ENCODE data around the gene IVD. TPM values are rescaled to one million over a fixed set of nuclear protein-coding genes. Genes with fewer than 3 reads are reported as not detected.

IVD gene
- total RNA-seq, 4 donors from 2014 or later: 27.4 to 34.1 (median 29.1) TPM

DNA sequence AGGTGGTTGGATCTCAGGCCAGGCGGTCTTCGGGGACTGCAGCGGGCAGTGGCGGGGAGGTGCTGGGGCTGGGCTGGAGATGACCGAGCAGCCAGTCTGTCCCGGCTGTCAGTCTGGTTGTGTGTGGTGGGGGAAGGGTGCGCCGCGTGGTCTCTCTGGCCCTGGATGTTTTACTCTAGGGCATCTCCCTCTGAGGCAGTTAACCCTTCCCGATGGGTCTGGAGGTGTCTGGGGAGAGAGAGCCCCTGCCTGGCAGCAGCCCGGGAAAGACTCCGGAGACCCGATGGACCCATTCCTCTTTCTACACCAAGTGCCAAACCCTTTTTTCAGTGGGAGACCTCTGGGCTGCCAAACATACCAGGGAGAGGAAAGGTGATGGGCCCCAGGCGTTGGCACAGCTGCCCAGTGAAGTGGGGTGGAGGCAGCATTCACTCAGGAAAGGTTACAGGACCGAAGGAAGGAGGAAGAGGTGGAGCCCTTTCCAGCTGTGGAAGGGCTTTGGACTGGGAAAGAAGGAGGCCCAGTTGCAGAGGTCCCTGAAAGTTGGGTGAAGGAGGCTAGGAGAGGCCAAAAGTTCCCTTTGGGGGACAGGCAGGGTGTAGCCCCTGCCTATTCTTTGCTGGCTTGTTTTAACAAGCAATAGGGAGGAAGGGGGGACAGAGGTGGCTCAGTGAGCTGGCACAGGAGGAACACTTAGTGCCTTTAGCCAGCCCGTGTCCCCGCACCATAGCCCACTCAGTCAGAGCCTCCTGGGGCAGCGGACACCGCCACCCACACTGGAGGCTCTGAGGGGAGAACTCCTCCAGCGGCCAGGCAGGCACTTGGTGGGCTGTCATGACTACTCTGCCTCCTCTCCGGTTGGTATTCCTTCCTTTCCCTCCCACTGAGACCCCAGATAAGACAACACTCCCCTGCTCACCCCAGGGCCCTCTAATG, 32.4 kb downstream of the IVD start:
- peaks cover 20 to 28% (median 24%) of the 10 kb centered on the region in 3 donors for H3K27me3 ChIP-seq
- no peaks in the 10 kb centered on the region for H3K9me3 ChIP-seq
- in situ Hi-C loops (cut with MboI; ENCODE audit: low sequenced_read_pairs in 4 of 4): no loop called here
- peaks cover 14 to 23% of the 10 kb centered on the region in 2 donors for H3K4me1 ChIP-seq
- ATAC-seq: no peak
- no peak overlapping the region for H3K4me3 ChIP-seq
- H3K36me3 ChIP-seq: no peaks in the 10 kb centered on the region
- TF ChIP-seq POLR2A (IDR thresholded peaks at IDR 0.05): no peak
- TF ChIP-seq, protein P1, sequence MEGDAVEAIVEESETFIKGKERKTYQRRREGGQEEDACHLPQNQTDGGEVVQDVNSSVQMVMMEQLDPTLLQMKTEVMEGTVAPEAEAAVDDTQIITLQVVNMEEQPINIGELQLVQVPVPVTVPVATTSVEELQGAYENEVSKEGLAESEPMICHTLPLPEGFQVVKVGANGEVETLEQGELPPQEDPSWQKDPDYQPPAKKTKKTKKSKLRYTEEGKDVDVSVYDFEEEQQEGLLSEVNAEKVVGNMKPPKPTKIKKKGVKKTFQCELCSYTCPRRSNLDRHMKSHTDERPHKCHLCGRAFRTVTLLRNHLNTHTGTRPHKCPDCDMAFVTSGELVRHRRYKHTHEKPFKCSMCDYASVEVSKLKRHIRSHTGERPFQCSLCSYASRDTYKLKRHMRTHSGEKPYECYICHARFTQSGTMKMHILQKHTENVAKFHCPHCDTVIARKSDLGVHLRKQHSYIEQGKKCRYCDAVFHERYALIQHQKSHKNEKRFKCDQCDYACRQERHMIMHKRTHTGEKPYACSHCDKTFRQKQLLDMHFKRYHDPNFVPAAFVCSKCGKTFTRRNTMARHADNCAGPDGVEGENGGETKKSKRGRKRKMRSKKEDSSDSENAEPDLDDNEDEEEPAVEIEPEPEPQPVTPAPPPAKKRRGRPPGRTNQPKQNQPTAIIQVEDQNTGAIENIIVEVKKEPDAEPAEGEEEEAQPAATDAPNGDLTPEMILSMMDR (IDR thresholded peaks at IDR 0.05 in 4 of 5, conservative IDR thresholded peaks at IDR 0.05 in 1 of 5): no peak
- no peak overlapping the region for H3K27ac ChIP-seq
- no peak for DNase-seq
- intact Hi-C loops (cut with DNase I; ENCODE audit: low total_unique reads): no loop called here

GRCh38 chr15:40438712-40439111, 33.1 kb downstream of the IVD start:
- no peak for DNase-seq
- H3K36me3 ChIP-seq: no peaks in the 10 kb centered on the region
- ATAC-seq: no peak
- no peak overlapping the region for H3K27ac ChIP-seq
- no peak overlapping the region for H3K4me3 ChIP-seq
- H3K9me3 ChIP-seq: no peaks in the 10 kb centered on the region
- intact Hi-C loops (cut with DNase I; ENCODE audit: low total_unique reads) (no loop called here), in situ Hi-C loops (cut with MboI; ENCODE audit: low sequenced_read_pairs in 4 of 4) (no loop called here)
- no peak for TF ChIP-seq POLR2A (IDR thresholded peaks at IDR 0.05)
- TF ChIP-seq, protein P1 (IDR thresholded peaks at IDR 0.05 in 4 of 5, conservative IDR thresholded peaks at IDR 0.05 in 1 of 5): no peak
- peaks cover 14 to 23% of the 10 kb centered on the region in 2 donors for H3K4me1 ChIP-seq
- peaks cover 20 to 28% (median 24%) of the 10 kb centered on the region in 3 donors for H3K27me3 ChIP-seq

DNA sequence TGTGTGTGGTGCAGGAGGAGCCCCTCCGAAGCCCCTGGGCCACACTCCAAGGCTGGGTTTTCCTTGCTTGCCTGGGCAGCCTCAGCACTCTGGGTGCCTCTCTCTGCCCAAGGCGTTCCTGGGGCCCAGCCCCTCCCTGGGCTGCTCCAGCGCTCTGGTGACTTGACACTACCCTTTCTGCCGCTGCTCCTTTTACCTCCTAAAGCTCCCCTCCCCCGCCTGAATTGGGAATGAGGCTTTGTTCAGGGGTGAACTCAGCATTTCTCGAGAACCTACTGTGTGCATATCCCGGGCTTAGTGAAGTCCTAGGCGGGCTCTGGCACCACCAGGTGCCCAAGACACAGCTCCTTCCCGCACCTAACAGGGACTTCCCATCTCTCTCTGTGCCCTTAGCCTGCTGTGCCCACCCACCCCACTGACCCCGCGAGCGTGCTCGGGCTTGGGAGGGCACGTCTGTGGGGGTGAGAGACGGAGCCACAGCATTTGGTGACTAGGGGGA, 33.9 kb downstream of the IVD start:
- Histone ChIP-seq H3K27ac (peak overlapping the region in 1 of 4 donors; percentile 76), H3K27me3 (peaks cover 20 to 28% (median 24%) of the 10 kb centered on the region in 3 donors), H3K9me3 (no peaks in the 10 kb centered on the region), H3K36me3 (no peaks in the 10 kb centered on the region), H3K4me3 (peak overlapping the region; percentile 68 to 77 (median 73)), H3K4me1 (peaks cover 14 to 23% of the 10 kb centered on the region in 2 donors)
- intact Hi-C loops (cut with DNase I; ENCODE audit: low total_unique reads) (no loop called here), in situ Hi-C loops (cut with MboI; ENCODE audit: low sequenced_read_pairs in 4 of 4) (no loop called here)
- no peak for TF ChIP-seq POLR2A (IDR thresholded peaks at IDR 0.05)
- TF ChIP-seq, protein P1 (IDR thresholded peaks at IDR 0.05 in 4 of 5, conservative IDR thresholded peaks at IDR 0.05 in 1 of 5): no peak
- DNase-seq (no peak), ATAC-seq (no peak)

DNA sequence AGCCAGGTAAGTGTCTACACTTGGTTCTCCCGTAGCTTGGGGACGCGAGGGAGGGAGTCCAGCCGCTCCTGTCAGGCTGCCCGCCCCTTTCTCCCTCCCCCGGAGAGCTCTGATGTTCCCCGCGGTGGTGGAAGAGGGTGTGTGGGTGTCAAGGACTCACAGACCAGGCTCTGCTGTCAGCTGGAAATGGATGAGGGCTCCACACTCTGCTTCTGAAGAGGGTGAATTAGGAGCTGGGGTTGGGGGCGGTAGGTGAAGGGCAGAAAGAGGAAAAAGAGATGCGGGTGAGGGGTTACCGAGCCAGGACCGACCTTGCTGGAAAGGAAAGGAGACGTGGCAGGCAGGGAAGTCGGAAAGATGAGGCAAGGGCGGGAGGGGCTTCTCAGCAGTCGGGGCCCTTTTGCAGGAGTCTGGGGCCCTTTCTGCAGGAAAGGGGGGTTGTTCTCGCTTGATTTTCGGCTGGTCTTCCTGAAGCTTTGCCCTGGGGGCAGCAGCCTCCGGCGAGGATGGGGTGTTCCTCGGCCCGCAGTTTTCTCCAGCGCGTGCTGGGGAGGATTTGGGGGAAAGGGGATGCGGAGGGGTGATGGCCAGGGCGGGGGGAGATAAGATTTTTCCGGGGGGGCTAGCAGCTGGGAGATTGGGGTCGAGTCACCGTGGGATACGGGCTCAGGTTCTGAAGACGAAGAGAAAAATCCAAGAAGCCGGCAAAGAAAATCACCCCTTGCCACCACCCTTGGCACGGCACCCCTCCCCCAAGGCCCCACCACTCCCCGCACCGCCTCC, 34.6 kb downstream of the IVD start:
- H3K36me3 ChIP-seq: no peaks in the 10 kb centered on the region
- in situ Hi-C loops (cut with MboI; ENCODE audit: low sequenced_read_pairs in 4 of 4): no loop called here
- ATAC-seq (peak in 1 of 2 donors; percentile 2), DNase-seq (no peak)
- intact Hi-C loops (cut with DNase I; ENCODE audit: low total_unique reads): loop anchor here (2.0 to 10.0 kb wide), 4 partner anchors 31 to 125 kb away; partner anchors contain the start of genes CCDC32, CHST14 and RPUSD2
- H3K4me3 ChIP-seq: peak overlapping the region; percentile 68 to 77 (median 73)
- peaks cover 14 to 23% of the 10 kb centered on the region in 2 donors for H3K4me1 ChIP-seq
- no peaks in the 10 kb centered on the region for H3K9me3 ChIP-seq
- TF ChIP-seq POLR2A (IDR thresholded peaks at IDR 0.05): no peak
- TF ChIP-seq, protein P1 (IDR thresholded peaks at IDR 0.05 in 4 of 5, conservative IDR thresholded peaks at IDR 0.05 in 1 of 5): peak in 1 of 5 experiments; percentile 23
- peak overlapping the region in 3 of 4 donors; percentile 1 to 76 (median 2) for H3K27ac ChIP-seq
- H3K27me3 ChIP-seq: peaks cover 20 to 28% (median 24%) of the 10 kb centered on the region in 3 donors
